WTC11 (cell line): ENCODE measurements around the gene MS4A15. TPM values are rescaled to one million over a fixed set of nuclear protein-coding genes. Genes with fewer than 3 reads are reported as not detected.
A peak's percentile ranks its signal among the peaks of the same experiment; 100 is the strongest.

Experiments
- CREB1 ChIP-seq: sonication (generic); formaldehyde crosslinking; IDR thresholded peaks from 2 replicates; pipeline ENCODE4 v1.8.0; 2023; ENCODE audit warnings: mild to moderate bottlenecking, missing genetic modification reagents
- CREM ChIP-seq: sonication (generic); formaldehyde crosslinking; IDR thresholded peaks from 2 replicates; pipeline ENCODE4 v1.8.1; 2022; ENCODE audit warnings: mild to moderate bottlenecking, missing genetic modification reagents, moderate library complexity
- E2F5 ChIP-seq: sonication (generic); formaldehyde crosslinking; IDR thresholded peaks from 2 replicates; pipeline ENCODE4 v1.8.1; 2022; ENCODE audit warnings: mild to moderate bottlenecking, moderate library complexity, missing genetic modification reagents
- FOXJ3 ChIP-seq: sonication (generic); formaldehyde crosslinking; IDR thresholded peaks from 2 replicates; pipeline ENCODE4 v1.9.0; 2021; ENCODE audit warnings: missing genetic modification reagents, mild to moderate bottlenecking, borderline replicate concordance
- FOXP1 ChIP-seq: sonication (generic); formaldehyde crosslinking; IDR thresholded peaks from 2 replicates; pipeline ENCODE4 v1.8.0; 2022; ENCODE audit warnings: missing genetic modification reagents, mild to moderate bottlenecking, moderate library complexity, borderline replicate concordance
- GTF2I ChIP-seq: fragments of 250-450 bp; sonication (Bioruptor Pico); conservative IDR thresholded peaks from 2 replicates; pipeline ENCODE4 v1.4.0; 2021; ENCODE audit warnings: mild to moderate bottlenecking
- JAZF1 ChIP-seq: fragments of 250-450 bp; sonication (Bioruptor Pico); IDR thresholded peaks from 2 replicates; pipeline ENCODE4 v1.9.0; 2021; ENCODE audit warnings: moderate library complexity, mild to moderate bottlenecking, inconsistent platforms
- JUN ChIP-seq: sonication (generic); formaldehyde crosslinking; IDR thresholded peaks from 2 replicates; pipeline ENCODE4 v1.8.0; 2023; ENCODE audit warnings: mild to moderate bottlenecking, missing genetic modification reagents
- MXD4 ChIP-seq: fragments of 250-450 bp; sonication (Bioruptor Pico); IDR thresholded peaks from 2 replicates; pipeline ENCODE4 v1.8.0; 2021; ENCODE audit warnings: mild to moderate bottlenecking, moderate library complexity, borderline replicate concordance
- PRRX2 ChIP-seq: fragments of 250-450 bp; sonication (Bioruptor Pico); IDR thresholded peaks from 2 replicates; pipeline ENCODE4 v1.8.0; 2021; ENCODE audit warnings: mild to moderate bottlenecking
- RELA ChIP-seq: sonication (generic); formaldehyde crosslinking; IDR thresholded peaks from 2 replicates; pipeline ENCODE4 v1.8.1; 2022; ENCODE audit warnings: missing genetic modification reagents, mild to moderate bottlenecking, borderline replicate concordance
- SP1 ChIP-seq: sonication (generic); formaldehyde crosslinking; conservative IDR thresholded peaks from 2 replicates; pipeline ENCODE4 v1.8.1; 2022; ENCODE audit warnings: missing genetic modification reagents
- TCF7 ChIP-seq: sonication (generic); formaldehyde crosslinking; IDR thresholded peaks from 2 replicates; pipeline ENCODE4 v1.8.0; 2022; ENCODE audit warnings: mild to moderate bottlenecking, low read depth, missing genetic modification reagents, moderate library complexity
- TEAD1 ChIP-seq: sonication (generic); formaldehyde crosslinking; IDR thresholded peaks from 2 replicates; pipeline ENCODE4 v1.8.0; 2022; ENCODE audit warnings: mild to moderate bottlenecking, missing genetic modification reagents
- TEAD4 ChIP-seq: sonication (generic); formaldehyde crosslinking; IDR thresholded peaks from 2 replicates; pipeline ENCODE4 v1.8.0; 2022; ENCODE audit warnings: mild to moderate bottlenecking, missing genetic modification reagents
- ZBTB43 ChIP-seq: sonication (generic); formaldehyde crosslinking; IDR thresholded peaks from 2 replicates; pipeline ENCODE4 v1.8.1; 2023; ENCODE audit warnings: mild to moderate bottlenecking, missing genetic modification reagents
- ZNF121 ChIP-seq: sonication (generic); formaldehyde crosslinking; IDR thresholded peaks from 2 replicates; pipeline ENCODE4 v1.8.0; 2023; ENCODE audit warnings: missing genetic modification reagents
- ZNF219 ChIP-seq: sonication (generic); formaldehyde crosslinking; IDR thresholded peaks from 2 replicates; pipeline ENCODE4 v1.8.0; 2023; ENCODE audit warnings: missing genetic modification reagents, mild to moderate bottlenecking, borderline replicate concordance
- ZNF232 ChIP-seq: sonication (generic); formaldehyde crosslinking; IDR thresholded peaks from 2 replicates; pipeline ENCODE4 v1.8.0; 2022; ENCODE audit warnings: mild to moderate bottlenecking, missing genetic modification reagents
- ZNF263 ChIP-seq: sonication (generic); formaldehyde crosslinking; IDR thresholded peaks from 2 replicates; pipeline ENCODE4 v1.8.1; 2022; ENCODE audit warnings: low read depth, mild to moderate bottlenecking, moderate library complexity, missing genetic modification reagents
- ZNF396 ChIP-seq: fragments of 250-450 bp; sonication (Bioruptor Pico); IDR thresholded peaks from 2 replicates; pipeline ENCODE4 v1.8.0; 2021; ENCODE audit warnings: mild to moderate bottlenecking, moderate library complexity, borderline replicate concordance
- ZNF423 ChIP-seq: fragments of 250-450 bp; sonication (Bioruptor Pico); IDR thresholded peaks from 2 replicates; pipeline ENCODE4 v2.1.2; 2022; ENCODE audit warnings: mild to moderate bottlenecking, moderate library complexity
- total RNA-seq: library from RNA; stranded (reverse); gene quantifications from 3 replicates; pipeline ENCODE4 v1.2.3, GENCODE V29; 2021
- TF ChIP-seq, protein P1 (sequence below): sonication (generic); formaldehyde crosslinking; IDR thresholded peaks from 2 replicates; pipeline ENCODE4 v1.8.0; 2023; ENCODE audit warnings: missing genetic modification reagents, mild to moderate bottlenecking, borderline replicate concordance
- TF ChIP-seq, protein P2 (sequence below): fragments of 250-450 bp; sonication (Bioruptor Pico); IDR thresholded peaks from 2 replicates; pipeline ENCODE4 v2.1.2; 2022; ENCODE audit warnings: mild to moderate bottlenecking, moderate library complexity
- TF ChIP-seq, protein P3 (sequence below): fragments of 200-600 bp; IDR thresholded peaks from 2 replicates; pipeline ENCODE4 v1.8.0; 2022; ENCODE audit warnings: antibody characterized with exemption
- TF ChIP-seq, protein P4 (sequence below): fragments of 250-450 bp; sonication (Bioruptor Pico); IDR thresholded peaks from 2 replicates; pipeline ENCODE4 v1.9.0; 2021; ENCODE audit warnings: mild to moderate bottlenecking
- TF ChIP-seq, protein P5 (sequence below): sonication (generic); formaldehyde crosslinking; IDR thresholded peaks from 2 replicates; pipeline ENCODE4 v1.8.1; 2022; ENCODE audit warnings: mild to moderate bottlenecking, missing genetic modification reagents, moderate library complexity, borderline replicate concordance
- TF ChIP-seq, protein P6 (sequence below): fragments of 250-450 bp; sonication (Bioruptor Pico); IDR thresholded peaks from 2 replicates; pipeline ENCODE4 v1.9.0; 2021; ENCODE audit warnings: moderate library complexity, mild to moderate bottlenecking, inconsistent platforms, borderline replicate concordance
- TF ChIP-seq, protein P7 (sequence below): sonication (generic); formaldehyde crosslinking; IDR thresholded peaks from 2 replicates; pipeline ENCODE4 v1.8.0; 2022; ENCODE audit warnings: mild to moderate bottlenecking, missing genetic modification reagents

MS4A15 gene
- total RNA-seq, 1 experiment from 2014 or later, result 0.09 TPM

- TF ChIP-seq, protein P1, sequence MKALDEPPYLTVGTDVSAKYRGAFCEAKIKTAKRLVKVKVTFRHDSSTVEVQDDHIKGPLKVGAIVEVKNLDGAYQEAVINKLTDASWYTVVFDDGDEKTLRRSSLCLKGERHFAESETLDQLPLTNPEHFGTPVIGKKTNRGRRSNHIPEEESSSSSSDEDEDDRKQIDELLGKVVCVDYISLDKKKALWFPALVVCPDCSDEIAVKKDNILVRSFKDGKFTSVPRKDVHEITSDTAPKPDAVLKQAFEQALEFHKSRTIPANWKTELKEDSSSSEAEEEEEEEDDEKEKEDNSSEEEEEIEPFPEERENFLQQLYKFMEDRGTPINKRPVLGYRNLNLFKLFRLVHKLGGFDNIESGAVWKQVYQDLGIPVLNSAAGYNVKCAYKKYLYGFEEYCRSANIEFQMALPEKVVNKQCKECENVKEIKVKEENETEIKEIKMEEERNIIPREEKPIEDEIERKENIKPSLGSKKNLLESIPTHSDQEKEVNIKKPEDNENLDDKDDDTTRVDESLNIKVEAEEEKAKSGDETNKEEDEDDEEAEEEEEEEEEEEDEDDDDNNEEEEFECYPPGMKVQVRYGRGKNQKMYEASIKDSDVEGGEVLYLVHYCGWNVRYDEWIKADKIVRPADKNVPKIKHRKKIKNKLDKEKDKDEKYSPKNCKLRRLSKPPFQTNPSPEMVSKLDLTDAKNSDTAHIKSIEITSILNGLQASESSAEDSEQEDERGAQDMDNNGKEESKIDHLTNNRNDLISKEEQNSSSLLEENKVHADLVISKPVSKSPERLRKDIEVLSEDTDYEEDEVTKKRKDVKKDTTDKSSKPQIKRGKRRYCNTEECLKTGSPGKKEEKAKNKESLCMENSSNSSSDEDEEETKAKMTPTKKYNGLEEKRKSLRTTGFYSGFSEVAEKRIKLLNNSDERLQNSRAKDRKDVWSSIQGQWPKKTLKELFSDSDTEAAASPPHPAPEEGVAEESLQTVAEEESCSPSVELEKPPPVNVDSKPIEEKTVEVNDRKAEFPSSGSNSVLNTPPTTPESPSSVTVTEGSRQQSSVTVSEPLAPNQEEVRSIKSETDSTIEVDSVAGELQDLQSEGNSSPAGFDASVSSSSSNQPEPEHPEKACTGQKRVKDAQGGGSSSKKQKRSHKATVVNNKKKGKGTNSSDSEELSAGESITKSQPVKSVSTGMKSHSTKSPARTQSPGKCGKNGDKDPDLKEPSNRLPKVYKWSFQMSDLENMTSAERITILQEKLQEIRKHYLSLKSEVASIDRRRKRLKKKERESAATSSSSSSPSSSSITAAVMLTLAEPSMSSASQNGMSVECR, result no peak
- peak; percentile 89; the same call in 1 of the 2 replicates for TF ChIP-seq FOXP1 (CRISPR knock-in tag)
- TF ChIP-seq CREB1 (CRISPR knock-in tag), result no peak; the same call in 1 of the 2 replicates
- no peak for TF ChIP-seq PRRX2 (CRISPR knock-in tag)
- TF ChIP-seq SP1 (CRISPR knock-in tag), result peak; percentile 65
- TF ChIP-seq, protein P2, sequence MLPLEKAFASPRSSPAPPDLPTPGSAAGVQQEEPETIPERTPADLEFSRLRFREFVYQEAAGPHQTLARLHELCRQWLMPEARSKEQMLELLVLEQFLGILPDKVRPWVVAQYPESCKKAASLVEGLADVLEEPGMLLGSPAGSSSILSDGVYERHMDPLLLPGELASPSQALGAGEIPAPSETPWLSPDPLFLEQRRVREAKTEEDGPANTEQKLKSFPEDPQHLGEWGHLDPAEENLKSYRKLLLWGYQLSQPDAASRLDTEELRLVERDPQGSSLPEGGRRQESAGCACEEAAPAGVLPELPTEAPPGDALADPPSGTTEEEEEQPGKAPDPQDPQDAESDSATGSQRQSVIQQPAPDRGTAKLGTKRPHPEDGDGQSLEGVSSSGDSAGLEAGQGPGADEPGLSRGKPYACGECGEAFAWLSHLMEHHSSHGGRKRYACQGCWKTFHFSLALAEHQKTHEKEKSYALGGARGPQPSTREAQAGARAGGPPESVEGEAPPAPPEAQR, result no peak
- no peak for TF ChIP-seq MXD4 (CRISPR knock-in tag)
- TF ChIP-seq, protein P3, sequence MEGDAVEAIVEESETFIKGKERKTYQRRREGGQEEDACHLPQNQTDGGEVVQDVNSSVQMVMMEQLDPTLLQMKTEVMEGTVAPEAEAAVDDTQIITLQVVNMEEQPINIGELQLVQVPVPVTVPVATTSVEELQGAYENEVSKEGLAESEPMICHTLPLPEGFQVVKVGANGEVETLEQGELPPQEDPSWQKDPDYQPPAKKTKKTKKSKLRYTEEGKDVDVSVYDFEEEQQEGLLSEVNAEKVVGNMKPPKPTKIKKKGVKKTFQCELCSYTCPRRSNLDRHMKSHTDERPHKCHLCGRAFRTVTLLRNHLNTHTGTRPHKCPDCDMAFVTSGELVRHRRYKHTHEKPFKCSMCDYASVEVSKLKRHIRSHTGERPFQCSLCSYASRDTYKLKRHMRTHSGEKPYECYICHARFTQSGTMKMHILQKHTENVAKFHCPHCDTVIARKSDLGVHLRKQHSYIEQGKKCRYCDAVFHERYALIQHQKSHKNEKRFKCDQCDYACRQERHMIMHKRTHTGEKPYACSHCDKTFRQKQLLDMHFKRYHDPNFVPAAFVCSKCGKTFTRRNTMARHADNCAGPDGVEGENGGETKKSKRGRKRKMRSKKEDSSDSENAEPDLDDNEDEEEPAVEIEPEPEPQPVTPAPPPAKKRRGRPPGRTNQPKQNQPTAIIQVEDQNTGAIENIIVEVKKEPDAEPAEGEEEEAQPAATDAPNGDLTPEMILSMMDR, result peak; percentile 86
- TF ChIP-seq GTF2I (CRISPR knock-in tag), result no peak
- no peak for TF ChIP-seq ZNF263 (CRISPR knock-in tag)
- no peak for TF ChIP-seq ZNF396 (CRISPR knock-in tag)
- TF ChIP-seq, protein P4, sequence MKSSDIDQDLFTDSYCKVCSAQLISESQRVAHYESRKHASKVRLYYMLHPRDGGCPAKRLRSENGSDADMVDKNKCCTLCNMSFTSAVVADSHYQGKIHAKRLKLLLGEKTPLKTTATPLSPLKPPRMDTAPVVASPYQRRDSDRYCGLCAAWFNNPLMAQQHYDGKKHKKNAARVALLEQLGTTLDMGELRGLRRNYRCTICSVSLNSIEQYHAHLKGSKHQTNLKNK (CRISPR knock-in tag), result no peak
- peak; percentile 85 for TF ChIP-seq ZNF219 (CRISPR knock-in tag)
- TF ChIP-seq TEAD4 (CRISPR knock-in tag), result peak; percentile 64; the same call in 1 of the 2 replicates
- TF ChIP-seq, protein P5, sequence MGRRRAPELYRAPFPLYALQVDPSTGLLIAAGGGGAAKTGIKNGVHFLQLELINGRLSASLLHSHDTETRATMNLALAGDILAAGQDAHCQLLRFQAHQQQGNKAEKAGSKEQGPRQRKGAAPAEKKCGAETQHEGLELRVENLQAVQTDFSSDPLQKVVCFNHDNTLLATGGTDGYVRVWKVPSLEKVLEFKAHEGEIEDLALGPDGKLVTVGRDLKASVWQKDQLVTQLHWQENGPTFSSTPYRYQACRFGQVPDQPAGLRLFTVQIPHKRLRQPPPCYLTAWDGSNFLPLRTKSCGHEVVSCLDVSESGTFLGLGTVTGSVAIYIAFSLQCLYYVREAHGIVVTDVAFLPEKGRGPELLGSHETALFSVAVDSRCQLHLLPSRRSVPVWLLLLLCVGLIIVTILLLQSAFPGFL (CRISPR knock-in tag), result no peak
- TF ChIP-seq TEAD1 (CRISPR knock-in tag), result 0 out of 2 replicates have a peak, but pooled peaks have one; percentile 69
- TF ChIP-seq ZNF232 (CRISPR knock-in tag), result no peak
- TF ChIP-seq CREM (CRISPR knock-in tag), result peak; percentile 24; the same call in 1 of the 2 replicates
- no peak for TF ChIP-seq ZNF121 (CRISPR knock-in tag)
- TF ChIP-seq TCF7 (CRISPR knock-in tag), result peak; percentile 85; the same call in 1 of the 2 replicates
- TF ChIP-seq ZBTB43 (CRISPR knock-in tag), result no peak
- TF ChIP-seq FOXJ3, result no peak
- TF ChIP-seq E2F5 (CRISPR knock-in tag), result no peak
- no peak for TF ChIP-seq JUN
- TF ChIP-seq RELA (CRISPR knock-in tag), result peak; percentile 84; the same call in 1 of the 2 replicates
- TF ChIP-seq, protein P6, sequence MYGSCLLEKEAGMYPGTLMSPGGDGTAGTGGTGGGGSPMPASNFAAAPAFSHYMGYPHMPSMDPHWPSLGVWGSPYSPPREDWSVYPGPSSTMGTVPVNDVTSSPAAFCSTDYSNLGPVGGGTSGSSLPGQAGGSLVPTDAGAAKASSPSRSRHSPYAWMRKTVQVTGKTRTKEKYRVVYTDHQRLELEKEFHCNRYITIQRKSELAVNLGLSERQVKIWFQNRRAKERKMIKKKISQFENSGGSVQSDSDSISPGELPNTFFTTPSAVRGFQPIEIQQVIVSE, result no peak
- no peak for TF ChIP-seq ZNF423 (CRISPR knock-in tag)
- no peak for TF ChIP-seq JAZF1 (CRISPR knock-in tag)
- TF ChIP-seq, protein P7, sequence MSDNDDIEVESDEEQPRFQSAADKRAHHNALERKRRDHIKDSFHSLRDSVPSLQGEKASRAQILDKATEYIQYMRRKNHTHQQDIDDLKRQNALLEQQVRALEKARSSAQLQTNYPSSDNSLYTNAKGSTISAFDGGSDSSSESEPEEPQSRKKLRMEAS (CRISPR knock-in tag), result peak; percentile 93
Observed at GRCh38 chr11:60767388-60767811, 10.7 kb downstream of the MS4A15 start (continued).
